GM19023 (cell line): ENCODE data around the gene CLEC9A.

ENCODE experiments used
- ATAC-seq: cut with Tn5 transposase; IDR thresholded peaks from one replicate; pipeline ENCODE4 v1.9.1; 2021; ENCODE audit warnings: mild to moderate bottlenecking, moderate library complexity; ENCODE audit not compliant: unreplicated experiment

Gene CLEC9A

GRCh38 chr12:10065241-10065640, 34.8 kb downstream of the CLEC9A start:
- no peak for ATAC-seq

GRCh38 chr12:10067264-10067663, 36.8 kb downstream of the CLEC9A start:
- ATAC-seq = no peak

- ATAC-seq = no peak
Observed at GRCh38 chr12:10067942-10068341, 37.5 kb downstream of the CLEC9A start.

GRCh38 chr12:10068644-10069043, 38.2 kb downstream of the CLEC9A start:
- ATAC-seq = no peak

GRCh38 chr12:10069099-10069498, 38.6 kb downstream of the CLEC9A start:
- ATAC-seq = no peak

GRCh38 chr12:10069976-10070375, 39.5 kb downstream of the CLEC9A start:
- no peak for ATAC-seq

GRCh38 chr12:10070380-10070779, 39.9 kb downstream of the CLEC9A start:
- no peak for ATAC-seq

GRCh38 chr12:10072131-10072530, 41.6 kb downstream of the CLEC9A start:
- ATAC-seq = no peak

GRCh38 chr12:10073261-10073660, 42.8 kb downstream of the CLEC9A start:
- no peak for ATAC-seq

GRCh38 chr12:10075451-10075850, 45.0 kb downstream of the CLEC9A start:
- no peak for ATAC-seq

- ATAC-seq = no peak
Observed at GRCh38 chr12:10082117-10082874, 51.8 kb downstream of the CLEC9A start.

GRCh38 chr12:10084733-10085132, 54.3 kb downstream of the CLEC9A start:
- ATAC-seq = no peak

GRCh38 chr12:10086387-10086786, 55.9 kb downstream of the CLEC9A start:
- no peak for ATAC-seq

GRCh38 chr12:10088031-10088430, 57.5 kb downstream of the CLEC9A start:
- ATAC-seq = no peak

- no peak for ATAC-seq
Observed at GRCh38 chr12:10088955-10089900, 58.7 kb downstream of the CLEC9A start.

- no peak for ATAC-seq
Observed at GRCh38 chr12:10094646-10095395, 64.3 kb downstream of the CLEC9A start.

GRCh38 chr12:10095971-10096370, 65.5 kb downstream of the CLEC9A start:
- no peak for ATAC-seq

GRCh38 chr12:10097521-10097920, 67.0 kb downstream of the CLEC9A start:
- ATAC-seq = no peak

- no peak for ATAC-seq
Observed at GRCh38 chr12:10098791-10099190, 68.3 kb downstream of the CLEC9A start, which contains the start of gene CLEC1A. TSS of gene CLEC1A (minus strand) at chr12:10098985. CDS start at chr12:10098922, 63 bp downstream.

- no peak for ATAC-seq
Observed at GRCh38 chr12:10101042-10101579, 70.6 kb downstream of the CLEC9A start.
